Measurements from ENCODE around the gene KATNAL1.

The KATNAL1 gene

DNA sequence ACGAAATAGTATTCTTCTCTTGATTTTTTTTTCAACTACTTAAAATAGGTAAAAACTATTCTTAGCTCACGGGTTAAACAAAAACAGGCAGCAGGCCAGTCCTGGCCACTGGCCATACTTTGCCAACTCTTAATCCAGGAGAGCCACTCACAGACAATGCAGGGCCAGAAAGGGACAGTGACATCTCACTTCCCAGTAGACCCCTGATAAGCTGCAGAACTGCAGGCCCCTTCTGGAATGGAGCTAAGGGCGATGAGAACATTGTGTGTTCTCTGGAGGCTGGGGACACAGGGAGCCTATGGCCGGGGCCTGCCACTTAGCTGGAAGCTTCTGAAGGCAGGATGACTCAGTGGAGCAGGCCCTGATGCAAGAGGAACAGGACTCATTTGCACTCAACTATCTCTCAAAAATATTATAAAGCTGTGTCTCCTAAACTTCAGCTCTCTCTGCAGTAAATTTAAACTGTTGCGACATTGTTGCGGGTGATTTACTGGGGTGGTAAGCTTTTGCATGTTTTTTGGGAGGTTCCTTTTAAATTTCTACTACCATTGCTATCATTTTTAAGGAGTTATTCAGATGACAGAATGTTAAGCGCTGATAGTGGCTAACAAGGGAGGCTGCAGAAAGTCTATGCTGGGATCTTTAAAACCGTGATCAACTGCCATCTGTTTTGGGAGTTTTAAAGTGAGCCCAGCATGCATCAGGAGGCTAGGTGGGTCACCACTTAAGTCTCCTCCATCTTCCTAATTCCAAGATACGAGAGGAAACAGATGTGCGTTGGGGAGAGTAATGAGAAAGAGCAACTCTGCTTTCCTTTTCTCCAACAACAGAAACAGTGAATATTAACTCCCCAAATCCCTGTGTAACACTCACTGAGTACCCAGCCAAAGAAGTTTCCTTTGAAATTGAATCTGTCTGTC lies 33.2 kb upstream of the KATNAL1 start:
- peak; percentile 66 for DNase-seq (ENCODE audit: low spot score)
- TF ChIP-seq, protein P1, sequence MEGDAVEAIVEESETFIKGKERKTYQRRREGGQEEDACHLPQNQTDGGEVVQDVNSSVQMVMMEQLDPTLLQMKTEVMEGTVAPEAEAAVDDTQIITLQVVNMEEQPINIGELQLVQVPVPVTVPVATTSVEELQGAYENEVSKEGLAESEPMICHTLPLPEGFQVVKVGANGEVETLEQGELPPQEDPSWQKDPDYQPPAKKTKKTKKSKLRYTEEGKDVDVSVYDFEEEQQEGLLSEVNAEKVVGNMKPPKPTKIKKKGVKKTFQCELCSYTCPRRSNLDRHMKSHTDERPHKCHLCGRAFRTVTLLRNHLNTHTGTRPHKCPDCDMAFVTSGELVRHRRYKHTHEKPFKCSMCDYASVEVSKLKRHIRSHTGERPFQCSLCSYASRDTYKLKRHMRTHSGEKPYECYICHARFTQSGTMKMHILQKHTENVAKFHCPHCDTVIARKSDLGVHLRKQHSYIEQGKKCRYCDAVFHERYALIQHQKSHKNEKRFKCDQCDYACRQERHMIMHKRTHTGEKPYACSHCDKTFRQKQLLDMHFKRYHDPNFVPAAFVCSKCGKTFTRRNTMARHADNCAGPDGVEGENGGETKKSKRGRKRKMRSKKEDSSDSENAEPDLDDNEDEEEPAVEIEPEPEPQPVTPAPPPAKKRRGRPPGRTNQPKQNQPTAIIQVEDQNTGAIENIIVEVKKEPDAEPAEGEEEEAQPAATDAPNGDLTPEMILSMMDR (conservative IDR thresholded peaks at IDR 0.05; ENCODE audit: low read depth): no peak
- CTCF ChIA-PET: interaction anchor here (0.6 to 0.9 kb wide), 2 partner anchors 20 to 26 kb away, joined by 3 to 4 read pairs; no protein-coding TSS in a partner anchor
- POLR2A ChIA-PET (ENCODE audit: low non-redundant PET): no interaction called here
- peak overlapping the region; percentile 90 for H3K27ac ChIP-seq

DNA sequence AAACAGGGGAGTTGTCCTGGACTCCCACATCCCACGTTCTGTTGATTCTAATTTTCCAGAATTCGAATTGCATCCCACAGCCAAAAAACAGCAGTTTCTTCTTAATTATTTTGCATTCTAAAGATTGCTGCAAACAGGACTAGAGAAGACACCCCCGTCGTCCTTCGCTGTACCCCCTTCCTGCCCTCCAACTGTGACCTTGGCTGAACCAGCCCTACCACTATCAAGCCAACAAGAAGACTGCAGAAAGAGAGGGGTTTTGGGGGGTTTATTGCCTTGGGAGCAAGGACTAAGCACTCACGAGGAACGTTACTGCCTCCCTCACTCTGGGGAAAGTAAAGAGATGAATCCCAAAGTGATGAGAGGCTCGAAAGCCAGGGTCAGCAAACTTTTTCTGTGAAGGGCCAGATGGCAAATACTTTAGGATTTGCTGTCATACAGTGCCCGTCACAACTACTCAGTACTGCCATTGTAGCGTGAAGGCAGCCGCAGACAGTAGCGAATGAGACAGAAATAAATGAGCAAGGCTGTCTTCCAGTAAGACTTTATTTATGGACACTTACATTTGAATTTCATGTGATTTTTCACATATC lies 32.5 kb upstream of the KATNAL1 start:
- CTCF ChIA-PET: no interaction called here

DNA sequence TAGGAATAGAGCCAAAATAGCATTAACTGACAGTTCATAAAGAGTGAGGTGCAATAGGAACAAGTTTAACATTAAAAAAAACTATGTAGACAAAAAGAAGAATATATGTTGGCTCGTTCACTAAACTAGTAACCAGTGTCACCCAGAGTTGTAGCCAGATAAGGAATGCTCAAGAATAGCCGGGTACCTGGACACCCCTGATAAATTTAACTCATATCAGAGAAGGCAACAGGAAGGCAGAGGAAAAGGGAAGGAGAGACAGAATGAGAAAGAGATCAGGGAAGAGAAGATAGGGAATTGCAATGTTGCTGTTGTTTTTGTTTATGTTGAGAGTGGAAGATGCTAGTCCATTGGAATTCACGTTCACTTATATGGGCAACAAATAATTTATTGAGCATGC lies 31.6 kb upstream of the KATNAL1 start:
- TF ChIP-seq, protein P1 (conservative IDR thresholded peaks at IDR 0.05; ENCODE audit: low read depth): no peak
- no peak for DNase-seq (ENCODE audit: low spot score)
- H3K27ac ChIP-seq: no peak overlapping the region
- CTCF ChIA-PET: no interaction called here
- POLR2A ChIA-PET (ENCODE audit: low non-redundant PET): no interaction called here

More for the DNA sequence above, 32.5 kb upstream of the KATNAL1 start:
- DNase-seq (ENCODE audit: low spot score): no peak
- POLR2A ChIA-PET (ENCODE audit: low non-redundant PET): no interaction called here
- TF ChIP-seq, protein P1 (conservative IDR thresholded peaks at IDR 0.05; ENCODE audit: low read depth): no peak
- peak overlapping the region; percentile 90 for H3K27ac ChIP-seq

DNA sequence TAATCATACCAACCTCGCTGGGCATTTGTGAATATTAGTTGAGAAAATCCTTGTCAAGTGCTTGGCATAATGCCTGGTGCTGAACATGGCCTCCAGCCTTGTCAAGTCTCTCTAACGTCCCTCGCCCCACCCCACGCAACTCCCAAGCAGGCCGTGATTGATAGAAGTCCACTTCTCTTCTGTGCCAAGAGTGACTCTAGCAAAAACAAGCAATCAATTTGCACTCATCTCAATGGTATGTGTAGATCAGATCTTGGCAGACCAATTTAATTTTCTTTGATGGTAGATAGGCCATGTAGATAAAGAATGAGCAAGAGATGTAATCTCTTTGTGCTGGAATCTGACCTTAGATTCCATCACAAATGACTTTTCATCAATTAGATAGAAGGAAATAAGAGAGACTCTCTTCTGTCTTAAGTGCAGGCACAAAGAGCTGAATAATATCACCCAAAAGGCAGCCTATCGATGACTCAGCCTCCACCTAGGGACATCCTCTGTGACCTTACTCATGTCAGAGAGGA lies 31.0 kb upstream of the KATNAL1 start:
- DNase-seq (ENCODE audit: low spot score): peak; percentile 30
- ChIA-PET POLR2A (ENCODE audit: low non-redundant PET) (no interaction called here), CTCF (no interaction called here)
- no peak overlapping the region for H3K27ac ChIP-seq
- TF ChIP-seq, protein P1 (conservative IDR thresholded peaks at IDR 0.05; ENCODE audit: low read depth): no peak

DNA sequence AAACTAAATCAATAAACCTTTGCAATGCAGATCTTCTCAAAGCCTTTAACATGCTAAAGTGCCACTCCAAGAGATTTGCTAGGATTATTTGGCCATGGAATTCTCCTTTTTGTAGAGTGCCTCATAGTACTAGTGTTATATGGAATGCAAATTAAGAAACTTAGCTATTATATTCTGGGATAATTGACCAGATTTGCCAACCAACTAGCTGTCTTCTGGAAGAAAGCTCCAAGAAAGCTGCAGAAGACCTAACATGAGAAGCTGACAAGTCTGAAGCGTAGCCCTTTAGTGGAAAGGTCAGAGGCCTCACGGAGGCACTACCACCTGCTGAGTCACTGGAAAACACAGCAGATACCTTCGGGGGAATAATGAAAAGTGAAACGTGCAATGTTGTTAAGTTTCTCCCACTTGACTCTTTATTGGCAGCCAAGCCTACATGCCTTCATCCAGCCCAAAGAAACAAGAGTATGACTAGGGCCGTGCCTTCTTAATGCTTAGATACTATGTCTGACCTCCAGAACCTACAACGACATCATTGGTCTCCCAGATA lies 29.8 kb upstream of the KATNAL1 start:
- no peak for DNase-seq (ENCODE audit: low spot score)
- POLR2A ChIA-PET (ENCODE audit: low non-redundant PET): no interaction called here
- no peak overlapping the region for H3K27ac ChIP-seq
- TF ChIP-seq, protein P1 (conservative IDR thresholded peaks at IDR 0.05; ENCODE audit: low read depth): no peak
- CTCF ChIA-PET: interaction anchor here (0.6 kb wide), 2 partner anchors 411 to 1436 kb away, joined by 3 to 6 read pairs; no protein-coding TSS in a partner anchor

DNA sequence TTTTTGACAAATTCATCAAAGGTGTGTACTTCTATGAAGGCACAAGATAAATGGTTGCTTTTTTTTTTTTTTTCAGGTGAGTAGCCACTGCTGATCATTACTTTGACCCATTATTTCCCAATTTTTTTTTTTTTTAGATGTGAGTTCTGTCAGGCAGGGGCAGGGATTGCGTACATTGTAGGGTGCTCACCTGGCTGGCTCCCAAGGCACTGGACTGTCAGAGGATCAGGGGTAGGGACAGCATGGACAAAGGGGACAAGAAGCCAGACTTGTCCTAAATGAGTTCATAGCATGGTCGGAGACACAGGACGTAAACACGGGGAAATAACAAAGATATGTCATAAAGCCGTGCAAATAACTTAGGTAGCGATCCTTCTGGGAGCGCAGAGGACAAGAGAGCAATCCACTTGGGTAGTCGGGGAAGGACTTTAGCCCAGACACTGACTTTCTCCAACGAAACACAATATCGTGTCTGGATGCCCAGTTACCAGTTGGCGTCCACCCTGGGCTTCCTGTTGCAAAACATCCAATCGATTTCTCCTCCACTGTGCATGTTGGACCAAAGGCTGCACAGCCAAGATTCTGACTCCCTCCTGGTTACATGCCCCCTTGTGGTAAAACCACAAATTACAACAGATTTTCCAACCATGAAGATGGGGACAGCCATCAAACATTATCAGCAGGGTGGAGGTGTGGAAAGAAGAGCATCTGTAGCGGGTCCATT lies 27.5 kb upstream of the KATNAL1 start:
- TF ChIP-seq, protein P1 (conservative IDR thresholded peaks at IDR 0.05; ENCODE audit: low read depth): no peak
- POLR2A ChIA-PET (ENCODE audit: low non-redundant PET): no interaction called here
- no peak for DNase-seq (ENCODE audit: low spot score)

More for the DNA sequence above, 27.5 kb upstream of the KATNAL1 start:
- CTCF ChIA-PET: interaction anchor here (0.6 to 0.7 kb wide), 2 partner anchors 48 to 646 kb away, joined by 3 read pairs; no protein-coding TSS in a partner anchor
- H3K27ac ChIP-seq: no peak overlapping the region

All from RWPE1 (cell line).